ENCODE measurements around the gene CLOCK. TPM values are rescaled to one million over a fixed set of nuclear protein-coding genes. Genes with fewer than 3 reads are reported as not detected.

The CLOCK gene
- total and polyA plus RNA-seq, 2 of the 8 experiments (the other 6 are each of a cell fraction or from before 2014, with no cell fraction given): 7.7 to 24.2 TPM

- TF ChIP-seq CHD7 (IDR thresholded peaks at IDR 0.05; ENCODE audit: insufficient replicate concordance, low read length): no peak
- TF ChIP-seq, protein P1, sequence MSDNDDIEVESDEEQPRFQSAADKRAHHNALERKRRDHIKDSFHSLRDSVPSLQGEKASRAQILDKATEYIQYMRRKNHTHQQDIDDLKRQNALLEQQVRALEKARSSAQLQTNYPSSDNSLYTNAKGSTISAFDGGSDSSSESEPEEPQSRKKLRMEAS (IDR thresholded peaks at IDR 0.05): no peak
- TF ChIP-seq KDM1A (IDR thresholded peaks at IDR 0.05; ENCODE audit: borderline replicate concordance, low read length): no peak
- TF ChIP-seq SIRT6 (IDR thresholded peaks at IDR 0.05; ENCODE audit: low read length): no peak
- no peak for TF ChIP-seq KDM4A (IDR thresholded peaks at IDR 0.05; ENCODE audit: low read depth, low read length, severe bottlenecking)
- TF ChIP-seq TCF12 (IDR thresholded peaks at IDR 0.05; ENCODE audit: low read depth, low read length): no peak
- TF ChIP-seq CHD1 (IDR thresholded peaks at IDR 0.05; ENCODE audit: low read depth, low read length): no peak
- TF ChIP-seq HDAC2 (IDR thresholded peaks at IDR 0.05; ENCODE audit: borderline replicate concordance in 1 of 2, low read depth in 2 of 2, low read length in 2 of 2): no peak
- no peak for TF ChIP-seq SP2 (IDR thresholded peaks at IDR 0.05; ENCODE audit: low read length)
- no peak for TF ChIP-seq TAF1 (IDR thresholded peaks at IDR 0.05; ENCODE audit: low read depth, low read length)
- TF ChIP-seq EP300 (IDR thresholded peaks at IDR 0.05; ENCODE audit: borderline replicate concordance in 1 of 2, low read depth in 2 of 2, low read length in 2 of 2): no peak
Observed at GRCh38 chr4:55447108-55447708, 99.5 kb downstream of the CLOCK start (continued).

All from H1 (cell line).